NCI-H526 (cell line): ENCODE data around the gene LTBP4.
"Not testable (repeated sequence)": the region's sequence is repeated elsewhere in the genome, so short reads cannot be mapped to it uniquely, and the experiment has no call there.

Experiments
- DNase-seq, 2 experiments: peaks; one replicate each; lab custom pipeline; 2025; lab: John Stamatoyannopoulos, UW

The LTBP4 gene, protein sequence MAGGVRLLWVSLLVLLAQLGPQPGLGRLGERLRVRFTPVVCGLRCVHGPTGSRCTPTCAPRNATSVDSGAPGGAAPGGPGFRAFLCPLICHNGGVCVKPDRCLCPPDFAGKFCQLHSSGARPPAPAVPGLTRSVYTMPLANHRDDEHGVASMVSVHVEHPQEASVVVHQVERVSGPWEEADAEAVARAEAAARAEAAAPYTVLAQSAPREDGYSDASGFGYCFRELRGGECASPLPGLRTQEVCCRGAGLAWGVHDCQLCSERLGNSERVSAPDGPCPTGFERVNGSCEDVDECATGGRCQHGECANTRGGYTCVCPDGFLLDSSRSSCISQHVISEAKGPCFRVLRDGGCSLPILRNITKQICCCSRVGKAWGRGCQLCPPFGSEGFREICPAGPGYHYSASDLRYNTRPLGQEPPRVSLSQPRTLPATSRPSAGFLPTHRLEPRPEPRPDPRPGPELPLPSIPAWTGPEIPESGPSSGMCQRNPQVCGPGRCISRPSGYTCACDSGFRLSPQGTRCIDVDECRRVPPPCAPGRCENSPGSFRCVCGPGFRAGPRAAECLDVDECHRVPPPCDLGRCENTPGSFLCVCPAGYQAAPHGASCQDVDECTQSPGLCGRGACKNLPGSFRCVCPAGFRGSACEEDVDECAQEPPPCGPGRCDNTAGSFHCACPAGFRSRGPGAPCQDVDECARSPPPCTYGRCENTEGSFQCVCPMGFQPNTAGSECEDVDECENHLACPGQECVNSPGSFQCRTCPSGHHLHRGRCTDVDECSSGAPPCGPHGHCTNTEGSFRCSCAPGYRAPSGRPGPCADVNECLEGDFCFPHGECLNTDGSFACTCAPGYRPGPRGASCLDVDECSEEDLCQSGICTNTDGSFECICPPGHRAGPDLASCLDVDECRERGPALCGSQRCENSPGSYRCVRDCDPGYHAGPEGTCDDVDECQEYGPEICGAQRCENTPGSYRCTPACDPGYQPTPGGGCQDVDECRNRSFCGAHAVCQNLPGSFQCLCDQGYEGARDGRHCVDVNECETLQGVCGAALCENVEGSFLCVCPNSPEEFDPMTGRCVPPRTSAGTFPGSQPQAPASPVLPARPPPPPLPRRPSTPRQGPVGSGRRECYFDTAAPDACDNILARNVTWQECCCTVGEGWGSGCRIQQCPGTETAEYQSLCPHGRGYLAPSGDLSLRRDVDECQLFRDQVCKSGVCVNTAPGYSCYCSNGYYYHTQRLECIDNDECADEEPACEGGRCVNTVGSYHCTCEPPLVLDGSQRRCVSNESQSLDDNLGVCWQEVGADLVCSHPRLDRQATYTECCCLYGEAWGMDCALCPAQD (N-terminal part only)

DNA sequence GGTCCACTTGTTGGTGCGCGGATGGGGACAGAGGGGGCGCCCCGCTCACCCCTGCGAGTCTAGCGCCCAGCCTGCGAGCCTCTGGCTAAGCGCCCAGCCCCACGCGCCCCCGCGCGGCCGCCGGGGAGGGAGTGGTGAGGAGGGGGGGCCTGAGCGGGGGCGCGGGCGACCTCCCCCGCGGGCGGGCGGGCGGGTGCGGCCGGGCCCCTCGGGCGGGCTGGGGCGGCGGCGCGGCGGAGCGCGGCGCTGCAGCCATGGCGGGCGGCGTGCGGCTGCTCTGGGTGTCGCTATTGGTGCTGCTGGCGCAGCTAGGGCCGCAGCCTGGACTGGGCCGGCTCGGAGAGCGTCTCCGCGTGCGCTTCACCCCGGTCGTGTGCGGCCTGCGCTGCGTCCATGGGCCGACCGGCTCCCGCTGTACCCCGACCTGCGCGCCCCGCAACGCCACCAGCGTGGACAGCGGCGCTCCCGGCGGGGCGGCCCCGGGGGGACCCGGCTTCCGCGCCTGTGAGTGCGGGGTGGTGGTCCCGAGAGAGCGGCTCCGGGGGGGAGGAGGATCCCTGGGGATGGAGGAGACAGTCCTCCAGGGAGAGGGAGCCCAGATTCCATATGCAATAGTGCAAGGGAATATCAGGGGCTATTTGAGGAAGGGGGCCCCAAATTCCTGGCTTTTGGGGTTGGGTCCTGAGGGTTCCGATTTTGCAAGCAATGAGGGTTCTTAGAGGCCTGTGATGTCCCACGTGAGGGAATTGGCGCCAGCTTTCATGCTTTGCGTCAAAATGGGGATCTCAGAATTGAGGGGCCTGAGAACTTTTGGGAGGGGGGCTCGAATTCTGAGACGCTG is at the start of gene LTBP4:
TSS of gene LTBP4 (plus strand) at position 236 of the 841 bp plus-strand sequence. CDS start at position 255, 19 bp downstream.
- DNase-seq = peak in 1 of 2 experiments; percentile 59

DNA sequence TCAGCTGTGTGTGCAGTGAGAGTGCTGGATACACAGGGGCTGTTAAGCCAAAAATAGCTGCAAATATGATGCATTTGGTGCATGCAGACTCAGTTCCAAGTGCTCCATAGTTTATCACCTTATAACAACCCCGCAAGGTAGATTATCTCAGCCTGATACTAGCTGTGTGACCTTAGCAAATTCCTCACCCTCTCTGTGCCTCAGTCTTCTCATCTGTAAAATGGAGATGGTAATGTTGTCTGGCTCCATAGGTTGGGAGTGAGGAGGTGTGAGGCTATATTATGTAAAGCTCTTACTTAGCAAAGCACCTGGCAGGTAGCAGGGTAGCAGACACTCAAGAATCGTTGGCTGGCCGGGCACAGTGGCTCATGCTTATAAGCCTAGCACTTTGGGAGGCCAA is 48.3 kb upstream of the LTBP4 start:
- DNase-seq = no peak

DNA sequence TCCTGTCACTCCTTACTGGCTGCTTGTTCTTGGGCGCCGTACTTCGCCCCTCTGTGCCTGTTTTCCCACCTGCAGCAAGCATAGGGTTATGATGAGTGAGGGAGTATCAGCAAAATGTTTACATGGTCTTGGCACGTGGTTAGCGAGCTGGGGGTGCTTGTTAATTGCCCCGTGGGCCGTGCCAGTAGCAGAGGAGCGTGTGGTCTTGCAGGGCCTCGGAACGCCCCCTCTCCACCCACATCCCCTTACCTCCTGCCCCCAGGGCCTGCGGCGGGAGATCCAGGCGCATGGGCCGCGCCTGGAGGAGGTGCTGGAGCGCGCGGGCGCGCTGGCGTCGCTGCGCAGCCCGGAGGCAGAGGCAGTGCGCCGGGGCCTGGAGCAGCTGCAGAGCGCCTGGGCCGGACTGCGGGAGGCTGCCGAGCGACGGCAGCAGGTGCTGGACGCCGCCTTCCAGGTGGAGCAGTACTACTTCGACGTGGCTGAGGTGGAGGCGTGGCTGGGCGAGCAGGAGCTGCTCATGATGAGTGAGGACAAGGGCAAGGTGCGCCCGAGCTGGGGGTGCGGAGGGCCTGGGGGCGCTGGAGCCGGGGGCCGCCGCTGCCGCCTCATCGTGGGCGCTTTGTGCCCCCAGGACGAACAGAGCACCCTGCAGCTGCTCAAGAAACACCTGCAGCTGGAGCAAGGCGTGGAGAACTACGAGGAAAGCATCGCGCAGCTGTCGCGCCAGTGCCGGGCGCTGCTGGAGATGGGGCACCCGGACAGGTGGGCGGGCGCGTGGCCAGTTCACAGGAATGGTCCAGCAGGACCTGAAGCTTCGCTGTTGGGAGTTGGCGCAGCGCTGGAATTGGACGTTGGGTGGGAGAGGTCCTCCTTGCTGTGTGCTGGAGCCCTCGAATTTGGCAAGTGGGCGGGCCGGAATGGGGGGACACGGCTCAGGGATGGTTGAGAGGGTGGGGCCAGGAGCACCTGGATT is 47.0 kb upstream of the LTBP4 start:
- peak in 1 of 2 experiments; percentile 51 for DNase-seq

DNA sequence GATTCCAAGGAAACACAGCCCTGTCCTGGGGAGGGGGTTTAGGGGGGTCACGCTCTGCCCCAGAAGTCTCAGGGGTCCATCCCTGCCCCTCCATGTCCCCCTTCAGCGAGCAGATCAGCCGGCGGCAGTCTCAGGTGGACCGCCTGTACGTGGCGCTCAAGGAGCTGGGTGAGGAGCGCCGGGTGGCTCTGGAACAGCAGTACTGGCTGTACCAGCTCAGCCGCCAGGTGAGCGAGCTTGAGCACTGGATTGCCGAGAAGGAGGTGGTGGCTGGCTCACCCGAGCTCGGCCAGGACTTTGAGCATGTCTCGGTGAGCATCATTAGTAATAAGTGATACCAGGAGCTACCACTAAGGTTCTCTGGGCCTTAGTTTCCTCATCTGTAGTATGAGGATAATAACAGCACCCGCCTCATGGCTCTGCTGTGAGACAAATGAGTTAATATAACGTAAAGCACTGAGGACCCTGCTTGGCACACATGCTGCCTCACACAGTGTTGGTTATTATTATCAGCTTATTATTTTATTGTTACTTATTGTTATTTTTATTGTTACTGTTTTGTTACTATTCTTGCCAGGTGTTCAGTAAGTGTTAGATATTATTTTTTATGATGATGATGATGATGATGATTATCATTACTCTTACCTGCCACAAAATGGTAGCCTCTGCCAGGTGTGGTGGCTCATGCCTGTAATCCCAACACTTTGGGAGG is 45.0 kb upstream of the LTBP4 start:
- DNase-seq = no peak

DNA sequence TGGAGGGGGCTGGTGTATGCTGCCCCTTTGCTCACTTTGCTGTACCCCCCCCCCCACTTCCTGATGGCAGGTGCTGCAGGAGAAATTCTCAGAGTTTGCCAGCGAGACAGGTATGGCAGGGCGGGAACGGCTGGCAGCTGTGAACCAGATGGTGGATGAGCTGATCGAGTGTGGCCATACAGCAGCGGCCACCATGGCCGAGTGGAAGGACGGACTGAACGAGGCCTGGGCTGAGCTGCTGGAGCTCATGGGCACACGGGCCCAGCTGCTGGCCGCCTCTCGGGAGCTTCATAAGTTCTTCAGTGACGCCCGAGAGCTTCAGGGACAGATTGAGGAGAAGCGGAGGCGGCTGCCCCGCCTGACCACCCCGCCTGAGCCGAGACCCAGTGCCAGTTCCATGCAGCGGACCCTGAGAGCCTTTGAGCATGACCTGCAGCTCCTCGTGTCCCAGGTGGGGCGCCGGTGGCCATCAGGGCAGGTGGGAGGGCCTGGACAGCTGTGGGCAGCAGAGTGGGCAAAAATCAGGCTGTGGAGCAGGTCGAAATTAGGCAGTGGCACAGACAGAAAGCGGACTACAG is 44.1 kb upstream of the LTBP4 start:
- DNase-seq = no peak

DNA sequence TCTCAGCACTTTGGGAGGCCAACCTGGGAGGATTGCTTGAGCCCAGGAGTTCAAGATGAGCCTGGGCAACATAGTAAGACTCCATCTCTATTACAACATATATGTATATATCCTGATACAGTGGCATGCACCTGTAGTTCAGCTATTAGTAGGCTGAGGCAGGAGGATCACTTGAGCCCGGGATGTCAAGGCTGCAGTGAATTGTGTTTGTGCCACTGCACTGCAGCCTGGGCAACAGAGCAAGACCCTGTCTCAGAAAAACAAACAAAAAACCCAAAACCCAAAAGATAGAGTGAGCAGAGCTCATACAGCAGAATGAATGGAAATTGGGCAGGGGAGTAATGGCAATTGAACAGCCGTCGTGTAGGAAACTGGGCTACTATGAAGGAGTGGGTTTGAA is 41.8 kb upstream of the LTBP4 start:
- no peak for DNase-seq

DNA sequence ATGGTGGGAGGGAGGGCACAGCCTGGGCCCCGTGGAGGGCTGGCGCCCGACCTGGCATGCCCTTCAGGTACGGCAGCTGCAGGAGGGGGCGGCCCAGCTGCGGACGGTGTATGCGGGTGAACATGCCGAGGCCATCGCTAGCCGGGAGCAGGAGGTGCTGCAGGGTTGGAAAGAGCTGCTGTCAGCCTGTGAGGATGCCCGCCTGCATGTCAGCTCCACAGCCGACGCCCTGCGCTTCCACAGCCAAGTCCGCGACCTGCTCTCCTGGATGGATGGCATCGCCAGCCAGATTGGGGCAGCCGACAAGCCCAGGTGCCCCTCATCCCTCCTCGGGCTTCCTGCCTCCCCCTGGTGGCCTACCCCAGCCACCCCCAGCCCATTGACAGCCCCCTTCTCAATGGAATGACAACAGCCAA is 41.1 kb upstream of the LTBP4 start:
- DNase-seq = no peak

DNA sequence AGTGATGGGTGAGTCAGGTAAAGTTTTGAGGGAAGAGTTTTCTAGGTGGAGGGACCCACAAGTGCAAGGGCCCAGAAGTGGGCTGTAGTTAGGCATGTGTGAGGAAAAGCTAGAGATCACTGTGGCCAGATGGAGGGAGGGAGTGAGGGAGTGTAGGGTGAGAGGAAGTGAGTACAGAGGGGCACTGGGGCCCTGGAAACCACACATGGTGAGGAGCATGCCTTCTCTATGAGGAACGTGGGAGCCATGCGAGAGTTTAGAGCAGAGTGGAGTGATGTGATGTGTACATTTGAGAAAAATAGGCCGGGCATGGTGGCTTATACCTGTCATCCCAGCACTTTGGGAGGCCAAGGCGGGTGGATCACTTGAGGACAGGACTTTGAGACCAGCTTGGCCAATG is 39.2 kb upstream of the LTBP4 start:
- no peak for DNase-seq

DNA sequence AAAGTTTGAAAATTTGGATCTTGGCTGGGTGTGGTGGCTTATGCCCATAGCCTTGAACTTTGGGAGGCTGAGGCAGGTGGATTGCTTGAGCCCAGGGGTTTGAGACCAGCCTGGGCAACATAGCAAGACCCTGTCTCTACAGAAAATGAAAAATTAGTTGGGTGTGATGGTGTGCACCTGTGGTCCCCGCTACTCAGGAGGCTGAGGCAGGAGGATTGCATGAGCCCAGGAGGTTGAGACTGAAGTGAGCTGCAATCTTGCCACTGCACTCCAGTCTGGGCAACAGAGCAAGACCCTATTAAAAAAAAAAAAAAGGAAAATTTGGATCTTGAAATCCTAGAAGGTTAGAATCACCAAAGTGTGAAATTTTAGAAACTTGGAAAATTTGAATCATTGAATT is 36.6 kb upstream of the LTBP4 start:
- DNase-seq = not testable (repeated sequence)

DNA sequence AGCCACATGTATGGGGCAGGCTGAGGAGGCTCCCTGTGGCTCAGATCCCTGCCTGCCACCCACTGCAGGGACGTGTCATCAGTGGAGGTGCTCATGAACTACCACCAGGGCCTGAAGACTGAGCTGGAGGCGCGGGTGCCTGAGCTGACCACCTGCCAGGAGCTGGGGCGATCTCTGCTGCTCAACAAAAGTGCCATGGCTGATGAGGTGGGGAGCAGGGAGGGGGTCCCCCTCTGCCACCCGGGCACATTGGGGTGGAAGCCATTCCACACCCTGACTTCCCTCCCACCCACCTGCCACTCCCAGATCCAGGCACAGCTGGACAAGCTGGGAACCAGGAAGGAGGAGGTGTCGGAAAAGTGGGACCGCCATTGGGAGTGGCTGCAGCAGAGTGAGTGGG is 35.8 kb upstream of the LTBP4 start:
- DNase-seq = no peak

DNA sequence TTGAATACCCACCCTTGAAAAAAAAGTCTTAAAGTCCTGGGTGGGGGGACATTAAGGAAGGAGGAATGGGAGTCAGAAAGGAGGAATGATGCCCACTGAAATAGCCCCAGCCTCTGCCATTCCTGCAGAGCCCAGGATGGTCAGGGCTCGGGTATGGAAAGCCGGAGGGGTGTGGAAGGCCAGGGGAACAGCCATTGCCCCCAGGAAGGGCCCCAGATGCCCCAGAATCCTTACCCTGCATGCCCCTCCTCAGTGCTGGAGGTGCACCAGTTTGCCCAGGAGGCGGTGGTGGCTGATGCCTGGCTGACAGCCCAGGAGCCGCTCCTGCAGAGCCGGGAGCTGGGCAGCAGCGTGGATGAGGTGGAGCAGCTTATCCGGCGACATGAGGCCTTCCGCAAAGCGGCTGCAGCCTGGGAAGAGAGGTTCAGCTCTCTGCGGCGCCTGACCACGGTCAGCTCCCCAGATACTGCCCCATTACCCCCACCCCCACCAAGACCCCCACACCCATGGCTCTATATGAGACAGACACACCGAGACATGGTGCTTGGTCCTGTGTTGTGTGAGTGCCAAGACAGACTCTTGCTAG is 35.2 kb upstream of the LTBP4 start:
- no peak for DNase-seq

DNA sequence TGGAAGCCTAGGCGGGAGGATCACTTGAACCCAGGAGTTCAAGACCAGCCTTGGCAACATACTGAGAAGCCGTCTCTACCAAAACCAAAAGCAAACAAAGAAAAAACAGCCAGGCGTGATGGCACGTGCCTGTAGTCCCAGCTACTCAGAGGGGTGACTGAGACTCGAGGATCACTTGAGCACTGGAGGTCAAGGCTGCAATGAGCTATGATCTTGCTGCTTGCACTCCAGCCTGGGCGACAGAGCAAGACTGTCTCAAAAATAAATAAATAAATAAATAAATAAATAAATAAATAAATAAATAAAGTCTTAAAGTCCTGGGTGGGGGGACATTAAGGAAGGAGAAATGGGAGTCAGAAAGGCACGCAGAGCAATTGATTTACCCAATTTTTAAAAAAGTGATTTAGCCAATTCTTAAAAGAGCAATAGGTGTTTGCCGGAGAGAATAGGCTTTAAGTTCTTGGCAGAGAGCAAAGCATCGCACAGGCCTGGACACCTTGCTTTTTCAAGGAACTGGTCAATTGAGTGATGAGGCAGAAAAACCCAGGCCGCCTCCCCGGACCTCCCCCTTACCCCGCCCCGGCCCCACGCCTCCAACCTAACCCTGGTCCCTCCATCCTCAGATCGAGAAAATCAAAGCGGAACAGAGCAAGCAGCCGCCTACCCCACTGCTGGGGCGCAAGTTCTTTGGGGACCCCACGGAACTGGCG is 34.0 kb upstream of the LTBP4 start:
- no peak for DNase-seq

DNA sequence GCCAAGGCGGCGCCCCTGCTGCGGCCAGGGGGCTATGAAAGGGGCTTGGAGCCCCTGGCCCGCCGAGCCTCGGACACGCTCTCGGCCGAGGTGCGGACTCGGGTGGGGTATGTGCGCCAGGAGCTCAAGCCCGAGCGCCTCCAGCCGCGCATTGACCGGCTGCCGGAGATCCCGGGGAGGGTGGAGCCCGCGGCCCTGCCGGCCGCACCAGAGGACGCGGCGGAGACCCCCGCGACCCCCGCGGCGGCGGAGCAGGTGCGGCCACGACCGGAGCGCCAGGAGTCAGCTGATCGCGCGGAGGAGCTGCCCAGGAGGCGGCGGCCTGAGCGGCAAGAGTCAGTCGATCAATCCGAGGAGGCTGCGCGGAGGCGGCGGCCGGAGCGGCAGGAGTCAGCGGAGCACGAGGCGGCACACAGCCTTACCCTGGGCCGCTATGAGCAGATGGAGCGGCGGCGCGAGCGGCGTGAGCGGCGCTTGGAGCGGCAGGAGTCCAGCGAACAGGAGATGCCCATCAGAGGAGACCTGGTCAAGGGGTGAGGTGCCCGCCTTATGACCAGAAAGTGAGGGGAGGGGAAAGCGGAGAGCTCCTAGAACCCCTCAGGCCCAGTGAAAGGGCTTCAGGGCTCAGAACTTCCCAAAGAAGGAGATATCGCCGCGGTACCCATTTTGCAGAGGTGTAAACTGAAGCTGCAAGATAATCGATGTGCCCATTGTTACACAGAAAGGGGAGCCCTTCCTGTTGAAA is 33.2 kb upstream of the LTBP4 start:
- peak in 1 of 2 experiments; percentile 28 for DNase-seq

DNA sequence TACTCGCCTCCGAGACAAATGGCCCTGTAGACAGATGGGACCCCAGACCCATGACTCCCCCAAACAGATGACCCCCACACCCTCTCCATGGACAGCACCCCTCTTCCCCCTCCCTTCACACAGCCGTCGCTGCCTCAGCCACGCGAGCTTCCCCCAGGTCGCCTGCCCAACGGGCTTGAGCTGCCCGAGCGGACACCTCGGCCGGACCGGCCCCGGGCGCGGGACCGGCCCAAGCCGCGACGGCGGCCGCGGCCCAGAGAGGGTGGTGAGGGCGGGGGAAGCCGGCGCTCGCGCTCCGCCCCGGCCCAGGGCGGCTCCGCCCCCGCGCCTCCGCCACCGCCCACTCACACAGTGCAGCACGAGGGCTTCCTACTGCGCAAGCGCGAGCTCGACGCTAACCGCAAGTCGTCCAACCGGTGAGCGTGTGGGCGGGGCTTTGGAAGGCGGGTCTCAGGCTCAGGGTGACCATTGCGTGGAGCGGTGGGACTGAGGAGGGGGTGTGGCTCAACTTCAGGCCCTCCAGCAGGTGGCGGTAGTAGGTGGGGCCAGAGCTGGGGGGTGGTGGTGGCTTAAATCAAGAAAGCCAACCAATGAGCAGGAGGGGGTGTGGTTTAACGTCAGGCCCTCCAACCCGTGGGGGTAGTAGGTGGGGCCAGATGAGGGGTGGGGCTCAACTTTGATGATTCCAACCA is 30.7 kb upstream of the LTBP4 start:
- peak; percentile 99 to 100 for DNase-seq

DNA sequence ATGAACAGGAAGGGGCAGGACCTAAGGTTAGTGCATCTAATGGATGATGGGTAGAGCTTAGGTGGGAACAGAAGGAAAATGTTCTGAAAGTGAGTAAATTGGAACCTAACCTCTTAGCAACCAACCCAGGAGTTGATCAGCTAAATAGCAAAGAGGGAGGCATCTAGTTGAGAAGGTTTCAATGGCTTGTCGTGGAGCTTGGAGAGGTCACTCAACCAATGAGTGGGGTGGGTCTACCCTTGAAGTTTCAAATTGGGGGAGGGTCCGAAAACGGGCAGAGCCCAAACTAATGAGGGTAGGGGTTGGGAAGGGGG is 30.2 kb upstream of the LTBP4 start:
- no peak for DNase-seq

DNA sequence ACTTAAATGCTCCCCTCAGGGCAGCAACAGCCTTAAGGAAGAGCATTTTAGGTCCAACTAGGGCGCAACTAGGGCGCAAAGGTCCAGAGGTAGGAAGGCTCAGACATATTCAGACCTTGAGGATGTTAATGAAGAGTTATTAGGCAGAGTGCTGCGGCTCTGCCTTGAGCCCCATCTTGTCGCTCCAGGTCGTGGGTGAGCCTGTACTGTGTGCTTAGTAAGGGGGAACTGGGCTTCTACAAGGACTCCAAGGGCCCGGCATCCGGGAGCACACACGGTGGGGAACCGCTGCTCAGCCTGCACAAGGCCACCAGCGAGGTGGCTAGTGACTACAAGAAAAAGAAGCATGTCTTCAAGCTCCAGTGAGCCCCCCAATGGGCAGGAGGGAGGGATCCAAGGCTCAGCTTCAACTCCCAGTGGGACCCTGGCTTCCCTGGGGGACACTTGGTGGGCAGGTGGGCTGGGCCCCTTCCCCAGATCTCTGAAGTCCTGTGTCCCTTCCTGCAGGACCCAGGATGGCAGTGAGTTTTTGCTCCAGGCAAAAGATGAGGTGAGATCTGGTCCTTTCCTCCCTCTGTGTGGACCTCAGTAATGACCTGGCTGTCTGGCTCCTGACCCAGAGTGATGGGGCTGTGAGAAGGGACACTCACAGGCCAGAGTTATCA is 29.2 kb upstream of the LTBP4 start:
- DNase-seq = no peak
